HL-60 (cell line): ENCODE results near the gene KPTN.

Experiments used
- CTCF ChIP-seq: IDR thresholded peaks from one replicate; pipeline ENCODE4 v1.5.1; 2011; ENCODE audit warnings: low read length, control low read depth, inconsistent platforms; ENCODE audit not compliant: insufficient read depth
- GABPA ChIP-seq: IDR thresholded peaks from 2 replicates; pipeline ENCODE4 v1.6.1; 2012; ENCODE audit warnings: low read depth
- POLR2AphosphoS5 ChIP-seq: IDR thresholded peaks from 2 replicates; pipeline ENCODE4 v1.6.1; 2012; ENCODE audit warnings: low read depth
- SPI1 ChIP-seq: IDR thresholded peaks from 2 replicates; pipeline ENCODE4 v1.6.1; 2012; ENCODE audit warnings: low read depth, mild to moderate bottlenecking, borderline replicate concordance
- TF ChIP-seq, protein P1 (sequence below): IDR thresholded peaks from 2 replicates; pipeline ENCODE4 v1.6.1; 2012; ENCODE audit warnings: low read depth; ENCODE audit not compliant: insufficient replicate concordance

- TF ChIP-seq CTCF (no peak), SPI1 (no peak), POLR2AphosphoS5 (no peak), GABPA (no peak)
- TF ChIP-seq, protein P1, sequence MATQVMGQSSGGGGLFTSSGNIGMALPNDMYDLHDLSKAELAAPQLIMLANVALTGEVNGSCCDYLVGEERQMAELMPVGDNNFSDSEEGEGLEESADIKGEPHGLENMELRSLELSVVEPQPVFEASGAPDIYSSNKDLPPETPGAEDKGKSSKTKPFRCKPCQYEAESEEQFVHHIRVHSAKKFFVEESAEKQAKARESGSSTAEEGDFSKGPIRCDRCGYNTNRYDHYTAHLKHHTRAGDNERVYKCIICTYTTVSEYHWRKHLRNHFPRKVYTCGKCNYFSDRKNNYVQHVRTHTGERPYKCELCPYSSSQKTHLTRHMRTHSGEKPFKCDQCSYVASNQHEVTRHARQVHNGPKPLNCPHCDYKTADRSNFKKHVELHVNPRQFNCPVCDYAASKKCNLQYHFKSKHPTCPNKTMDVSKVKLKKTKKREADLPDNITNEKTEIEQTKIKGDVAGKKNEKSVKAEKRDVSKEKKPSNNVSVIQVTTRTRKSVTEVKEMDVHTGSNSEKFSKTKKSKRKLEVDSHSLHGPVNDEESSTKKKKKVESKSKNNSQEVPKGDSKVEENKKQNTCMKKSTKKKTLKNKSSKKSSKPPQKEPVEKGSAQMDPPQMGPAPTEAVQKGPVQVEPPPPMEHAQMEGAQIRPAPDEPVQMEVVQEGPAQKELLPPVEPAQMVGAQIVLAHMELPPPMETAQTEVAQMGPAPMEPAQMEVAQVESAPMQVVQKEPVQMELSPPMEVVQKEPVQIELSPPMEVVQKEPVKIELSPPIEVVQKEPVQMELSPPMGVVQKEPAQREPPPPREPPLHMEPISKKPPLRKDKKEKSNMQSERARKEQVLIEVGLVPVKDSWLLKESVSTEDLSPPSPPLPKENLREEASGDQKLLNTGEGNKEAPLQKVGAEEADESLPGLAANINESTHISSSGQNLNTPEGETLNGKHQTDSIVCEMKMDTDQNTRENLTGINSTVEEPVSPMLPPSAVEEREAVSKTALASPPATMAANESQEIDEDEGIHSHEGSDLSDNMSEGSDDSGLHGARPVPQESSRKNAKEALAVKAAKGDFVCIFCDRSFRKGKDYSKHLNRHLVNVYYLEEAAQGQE, result no peak
Observed at GRCh38 chr19:47489072-47489914, 5.3 kb upstream of the KPTN start.
